Measurements from ENCODE around the gene SPPL2A.
"Not testable (repeated sequence)": the region's sequence is repeated elsewhere in the genome, so short reads cannot be mapped to it uniquely, and the experiment has no call there.

SPPL2A gene

DNA sequence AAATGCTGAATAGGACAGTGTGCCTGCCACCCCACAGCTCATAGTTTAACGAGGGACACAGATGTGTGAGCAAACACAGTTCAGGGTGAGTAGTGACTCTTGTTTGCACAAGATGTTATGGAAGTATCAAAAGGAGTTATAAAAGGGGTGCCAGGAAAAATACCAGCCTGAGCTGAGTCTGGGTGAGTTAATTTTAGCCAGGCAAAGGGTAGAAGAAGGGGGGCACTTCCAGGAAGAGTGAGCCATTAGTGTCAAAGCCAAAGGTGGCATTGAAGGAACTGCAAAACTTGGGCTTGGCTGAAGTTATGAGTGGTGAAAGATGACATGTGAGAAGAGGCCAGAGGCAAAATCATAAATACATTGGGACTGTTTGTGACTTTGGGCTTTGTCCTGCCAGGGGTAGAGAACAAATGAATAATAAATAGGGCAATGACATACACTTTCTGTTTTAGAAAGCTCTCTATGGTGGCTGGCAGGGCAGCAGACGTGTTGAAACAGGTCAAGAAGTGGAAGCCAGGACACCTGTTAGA, 1.9 kb upstream of the SPPL2A start:
- no peak for DNase-seq

DNA sequence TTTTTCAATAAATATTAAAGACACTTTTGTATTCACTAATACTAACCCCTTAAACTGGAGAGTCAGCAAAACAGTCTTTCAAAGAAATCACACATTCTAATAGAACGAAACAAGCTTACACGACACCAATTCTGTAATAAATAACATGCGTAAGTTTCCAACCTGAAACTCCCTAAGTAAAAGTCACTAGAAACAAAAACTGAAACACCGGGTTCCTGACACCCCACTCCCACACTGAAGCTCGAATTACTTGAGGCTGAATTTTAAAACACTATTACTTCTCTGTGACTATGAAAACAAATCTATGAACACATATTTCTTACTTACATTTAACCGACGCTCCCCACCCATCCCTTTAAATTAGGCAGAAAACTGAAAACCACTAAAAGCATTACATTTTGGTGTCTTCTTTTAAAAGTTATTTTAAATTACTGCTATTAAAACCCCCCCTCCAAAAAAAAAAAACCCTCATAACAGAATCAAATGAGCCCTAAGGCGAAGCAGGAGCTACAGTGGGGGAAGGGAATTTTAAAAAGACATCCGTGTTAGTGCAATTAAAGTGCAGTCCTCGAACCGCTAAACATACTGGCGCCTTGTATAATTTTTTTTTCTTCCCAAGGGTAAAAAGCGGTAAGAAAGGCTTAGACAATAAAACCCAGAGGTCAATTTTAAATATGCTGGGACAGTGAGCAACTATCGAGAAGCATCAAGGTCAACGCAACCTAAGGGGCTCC, 878 bp downstream of the SPPL2A start:
- no peak for DNase-seq

- no peak for DNase-seq
These were observed 6.7 kb downstream of the SPPL2A start for GRCh38 chr15:50758712-50759205.

GRCh38 chr15:50753463-50753862, 12.0 kb downstream of the SPPL2A start:
- DNase-seq: no peak

DNA sequence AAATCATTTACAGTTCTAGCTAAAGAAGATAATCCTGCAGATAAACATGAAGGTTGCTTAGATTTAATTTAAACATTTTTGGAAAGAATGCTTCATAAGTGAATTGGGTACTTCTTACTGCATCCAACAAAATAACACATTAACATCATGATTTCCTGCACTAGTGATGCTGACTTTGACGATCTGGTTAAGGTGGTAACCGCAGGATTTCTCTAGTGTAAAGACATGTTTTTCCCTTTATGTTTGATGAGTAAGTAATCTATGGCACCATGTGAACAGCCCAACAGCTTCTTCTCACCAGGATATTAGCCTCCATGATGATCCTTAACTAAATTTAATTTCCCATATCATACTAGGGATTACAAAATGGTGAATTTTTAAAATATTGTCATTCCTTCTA, 14.1 kb downstream of the SPPL2A start:
- DNase-seq: no peak

DNA sequence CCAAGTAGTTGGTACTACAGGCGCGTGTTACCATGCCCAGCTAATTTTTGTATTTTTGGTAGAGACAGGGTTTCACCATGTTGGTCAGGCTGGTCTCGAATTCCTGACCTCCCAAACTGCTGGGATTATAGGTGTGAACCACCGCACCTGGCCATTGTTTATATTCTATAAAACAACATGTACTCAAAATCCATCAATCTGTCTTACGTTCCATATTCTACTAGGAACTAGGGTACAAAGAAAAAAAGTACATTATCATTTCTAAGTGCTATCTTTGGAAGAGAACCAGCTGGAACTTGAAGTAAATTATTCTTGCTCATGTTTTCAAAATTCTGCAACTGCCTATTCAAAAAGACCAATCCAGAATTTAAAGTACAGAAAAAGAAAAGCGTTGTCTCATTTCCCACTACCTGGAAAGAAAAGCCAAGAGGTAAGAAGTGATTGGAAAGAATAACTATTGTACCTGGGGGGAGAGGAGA, 15.2 kb downstream of the SPPL2A start:
- DNase-seq: no peak

- DNase-seq: no peak
These were observed 18.0 kb downstream of the SPPL2A start for GRCh38 chr15:50747523-50747922.

GRCh38 chr15:50744601-50745000, 20.9 kb downstream of the SPPL2A start:
- DNase-seq: no peak

GRCh38 chr15:50740955-50741354, 24.6 kb downstream of the SPPL2A start:
- no peak for DNase-seq

- no peak for DNase-seq
These were observed 28.7 kb downstream of the SPPL2A start for GRCh38 chr15:50736823-50737222.

DNA sequence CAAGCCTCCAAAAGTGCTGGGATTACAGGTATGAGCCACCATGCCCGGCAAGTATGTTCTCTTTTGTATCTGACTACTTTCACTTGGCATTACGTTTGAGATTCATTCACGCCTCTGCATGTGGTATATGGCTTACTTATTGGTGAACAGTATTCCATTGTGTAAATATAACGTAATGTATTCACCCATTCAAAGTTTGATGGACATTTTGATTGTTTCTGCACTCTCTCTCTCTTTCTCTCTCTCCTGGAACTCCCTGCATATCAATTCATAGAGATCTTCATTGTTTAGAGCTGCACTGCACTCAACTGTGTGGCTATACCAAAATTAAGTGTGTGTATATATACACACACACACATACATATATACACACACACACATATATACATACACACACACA, 30.4 kb downstream of the SPPL2A start:
- DNase-seq: no peak

DNA sequence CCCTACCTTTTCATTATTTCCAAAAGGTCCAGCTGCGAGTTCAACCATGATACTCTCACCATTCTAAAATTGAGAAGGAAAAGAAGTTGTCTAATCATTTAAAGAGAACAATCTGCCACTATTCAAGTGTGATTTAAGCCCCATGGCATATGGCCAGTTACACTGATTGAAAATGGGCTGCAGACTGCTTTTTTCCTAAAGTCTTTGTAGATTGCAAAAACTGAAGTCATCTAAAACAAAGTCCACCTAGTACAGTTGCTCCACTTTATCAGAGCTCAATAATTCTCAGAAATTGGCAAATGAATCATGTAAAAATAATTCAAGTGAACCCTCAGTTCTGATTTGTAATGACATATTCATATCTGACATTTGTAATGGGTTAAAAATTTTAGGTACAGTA, 39.2 kb downstream of the SPPL2A start:
- DNase-seq: no peak

- DNase-seq: no peak
These were observed 46.8 kb downstream of the SPPL2A start for GRCh38 chr15:50718700-50719125.

GRCh38 chr15:50712018-50712417, 53.5 kb downstream of the SPPL2A start:
- no peak for DNase-seq

DNA sequence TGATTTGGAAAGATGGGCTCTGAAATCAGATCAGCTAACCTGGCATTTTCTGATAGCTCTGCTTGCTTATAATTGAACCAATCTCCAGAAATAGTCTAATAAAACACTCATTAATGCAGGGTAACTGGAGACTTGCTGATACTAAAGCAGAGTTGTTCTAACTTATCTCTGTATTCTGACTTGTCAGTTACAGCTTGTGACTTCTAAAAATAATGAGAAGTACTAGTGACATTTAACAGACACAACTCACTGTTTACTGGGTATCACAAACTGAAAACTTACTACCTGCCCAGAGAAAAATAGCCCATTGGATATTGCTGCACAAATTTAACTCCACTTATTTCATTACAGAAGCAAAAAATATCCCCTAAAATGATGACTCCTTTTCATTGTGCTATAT, 54.9 kb downstream of the SPPL2A start:
- no peak for DNase-seq

DNA sequence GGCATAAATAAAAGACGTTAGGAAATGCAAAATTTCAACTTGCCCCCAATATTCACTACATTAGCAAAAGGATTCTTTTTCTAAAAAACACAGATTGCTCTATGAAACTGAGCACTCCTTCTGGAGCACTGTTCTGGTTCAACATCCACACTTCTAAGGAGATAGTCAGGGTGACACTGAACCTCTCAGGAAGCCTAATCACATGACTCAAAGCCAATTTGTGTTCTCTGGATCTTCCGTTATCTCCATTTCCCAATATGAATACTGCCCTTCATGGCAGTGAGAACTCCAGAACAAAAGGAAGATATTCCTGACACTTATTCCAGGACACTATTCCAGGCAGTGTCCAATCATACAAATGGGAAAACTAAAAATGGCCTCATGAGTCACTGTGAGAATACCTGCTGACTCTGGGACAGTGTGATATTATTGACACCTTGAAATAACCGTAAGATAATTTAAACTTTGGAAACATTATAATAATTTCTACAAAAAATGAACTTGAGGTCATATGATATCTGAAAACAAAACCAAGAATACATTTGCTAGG, 57.6 kb downstream of the SPPL2A start:
- no peak for DNase-seq

- no peak for DNase-seq
These were observed 62.7 kb downstream of the SPPL2A start for GRCh38 chr15:50702762-50703334.

- no peak for DNase-seq
These were observed 67.4 kb downstream of the SPPL2A start for GRCh38 chr15:50698101-50698500.

- no peak for DNase-seq
These were observed 68.3 kb downstream of the SPPL2A start for GRCh38 chr15:50697109-50697797.

DNA sequence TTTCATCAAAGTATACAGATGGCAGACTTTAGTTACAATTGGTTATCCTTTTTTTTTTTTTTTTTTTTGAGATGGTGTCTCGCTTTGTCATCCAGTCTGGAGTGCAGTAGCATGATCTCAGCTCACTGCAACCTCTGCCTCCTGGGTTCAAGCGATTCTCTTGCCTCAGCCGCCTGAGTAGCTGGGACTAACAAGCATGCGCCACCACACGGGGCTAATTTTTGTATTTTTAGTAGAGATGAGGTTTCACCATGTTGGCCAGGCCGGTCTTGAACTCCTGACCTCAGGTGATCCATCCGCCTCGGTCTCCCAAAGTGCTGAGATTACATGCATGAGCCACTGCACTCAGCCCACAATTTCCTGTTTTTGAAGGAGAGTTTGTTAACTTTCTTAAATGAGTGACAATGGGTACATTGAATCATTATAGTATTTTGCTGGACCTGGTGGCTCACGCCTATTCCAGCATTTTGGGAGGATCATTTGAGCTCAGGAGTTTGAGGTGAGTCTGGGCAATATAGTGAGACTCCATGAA, 70.8 kb downstream of the SPPL2A start:
- DNase-seq: not testable (repeated sequence)

GRCh38 chr15:50687302-50687902, 78.1 kb downstream of the SPPL2A start:
- DNase-seq: no peak

- peak; percentile 65 for DNase-seq
These were observed 78.8 kb downstream of the SPPL2A start, which contains the start of gene TRPM7 for GRCh38 chr15:50686469-50687301. Gene TRPM7, minus strand, starts transcription at chr15:50686797. Its CDS starts 264 bp downstream, at chr15:50686533.
